Adrenal gland (tissue), 12 donors: ENCODE data around the gene TMEM63C. TPM values are rescaled to one million over a fixed set of nuclear protein-coding genes. Genes with fewer than 3 reads are reported as not detected.

Experiments used
- DNase-seq, 7 donors: peaks; one replicate each; pipeline ENCODE4 v3.0.0-alpha.2; 2019 to 2020
- H3K27ac ChIP-seq, 5 donors: fragments of 200-600 bp; sonication (generic) in 4 of 5; 1 replicate in 3 of 5; 2 replicates in 2 of 5; pipeline versions ENCODE4 v1.5.1 to v1.8.0; 2016 to 2020; ENCODE audit warnings: mild to moderate bottlenecking in 1 of 5
- H3K27me3 ChIP-seq: fragments of 200-600 bp; 2 replicates; pipeline ENCODE4 v1.8.0; 2021
- H3K36me3 ChIP-seq, 2 donors: fragments of 200-600 bp; replicated peaks in 1 of 2; 1 replicate in 1 of 2; 2 replicates in 1 of 2; pipeline versions ENCODE4 v1.5.1 to v1.8.0; 2018 to 2022
- H3K4me1 ChIP-seq, 2 donors: fragments of 200-600 bp; replicated peaks in 1 of 2; 1 replicate in 1 of 2; 2 replicates in 1 of 2; pipeline versions ENCODE4 v1.5.1 to v1.8.0; 2018 to 2021
- H3K4me3 ChIP-seq, 4 donors: fragments of 200-600 bp; sonication (generic) in 3 of 4; one replicate each; pipeline ENCODE4 v1.5.1; 2016 to 2018
- H3K9me3 ChIP-seq, 3 donors: fragments of 200-600 bp; sonication (generic) in 1 of 3; replicated peaks in 1 of 3; 1 replicate in 2 of 3; 2 replicates in 1 of 3; pipeline versions ENCODE4 v1.5.1 to v1.8.0; 2016 to 2021
- POLR2A ChIP-seq, 2 donors: fragments of 450-650 bp; IDR thresholded peaks; one replicate each; pipeline ENCODE4 v1.6.1; 2017; ENCODE audit warnings: antibody characterized with exemption in 2 of 2, mild to moderate bottlenecking in 2 of 2, moderate library complexity in 1 of 2
- WGBS, 4 donors: extraction: QIAGEN DNeasy Blood & Tissue Kit in 2 of 4; methylation state at CpG; one replicate each; pipeline versions ENCODE4 v1.1.5 to v1.1.7; 2013 to 2017; 5-methylcytosine and 5-hydroxymethylcytosine counted together
- intact Hi-C, 2 donors: fragments of 100-400 bp; cut with DNase I; formaldehyde crosslinking; loops; one replicate each; pipeline versions ENCODE4 v1.14.1 to v1.15.0; 2022 to 2023
- polyA plus RNA-seq, 3 donors: library from polyadenylated mRNA; stranded (reverse); fragments of 200-250 nt in 2 of 3; fragments of 350-450 nt in 1 of 3; fragmentation: Illumina TruSeq in 1 of 3; extraction: RNeasy Lipid Tissue Mini Kit (QIAGEN cat#74804) in 1 of 3; gene quantifications; one replicate each; pipeline ENCODE4 v1.2.3, GENCODE V29; 2013 to 2014
- total RNA-seq, 9 donors: library from RNA; depleted of rRNA in 4 of 9; stranded (reverse); fragments of >200 nt in 4 of 9; fragments of 120-200 nt in 1 of 9; fragmentation: NEBNext Ultra II Directional in 1 of 9; extraction: Animal tissue kit (Norgen Biotek cat#: 25700) in 1 of 9; gene quantifications; one replicate each; pipeline versions ENCODE4 v1.1.0 to v1.2.4, GENCODE V29; 2013 to 2023
- TF ChIP-seq, protein P1 (sequence below), 6 experiments: fragments of 450-650 bp in 4 of 6; fragments of 200-600 bp in 2 of 6; sonication (generic) in 1 of 6; IDR thresholded peaks; 1 replicate in 5 of 6; 2 replicates in 1 of 6; pipeline versions ENCODE4 v1.5.1 to v1.8.0; 2016 to 2021; ENCODE audit warnings: antibody characterized with exemption in 6 of 6, mild to moderate bottlenecking in 2 of 6, moderate library complexity in 1 of 6
- donor health status: healthy with polysubstance abuse.
- donor health status: Bipolar disorder and iron deficiency.
- donor health status: DM: yes; HTN: yes; CAD: no.
- donor health status: DM: no; HTN: no; CAD: no.
- donor health status: DM: no; HTN: no; CAD: no.
- donor health status: DM: yes; HTN: yes; CAD: no.

The TMEM63C gene
- total and polyA plus RNA-seq, 12 donors, result 2.7 to 21.2 (median 8.3) TPM

DNA sequence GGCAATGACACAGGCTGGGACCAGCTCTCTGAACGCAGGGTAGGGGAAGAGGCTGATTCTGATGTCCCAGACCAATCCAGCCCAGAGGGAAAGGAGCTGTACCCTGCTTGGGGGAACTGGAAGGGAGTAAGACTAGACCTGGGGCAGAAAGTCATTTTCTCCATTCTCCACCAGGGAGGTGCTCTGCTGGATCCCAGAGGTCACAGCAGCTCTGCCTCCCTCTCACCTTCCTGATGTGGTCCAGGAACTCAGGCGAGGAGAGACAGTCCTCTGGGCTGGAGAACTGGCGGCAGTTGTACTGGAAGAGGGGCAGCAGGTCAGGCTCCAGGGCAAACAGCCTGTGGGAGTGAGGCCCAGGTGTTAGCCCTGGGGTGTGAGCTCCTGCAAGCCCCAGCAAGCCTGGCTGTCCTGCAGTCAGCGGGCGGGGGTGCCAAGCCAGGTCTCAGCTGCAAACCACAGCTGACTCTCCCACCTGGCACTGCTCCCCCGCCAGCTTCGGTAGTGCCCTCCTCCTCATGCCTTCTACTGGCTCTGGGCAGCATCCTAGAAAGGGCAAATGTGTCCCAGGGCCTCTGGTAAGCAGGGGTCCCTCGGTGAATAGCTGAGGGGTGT, 87.5 kb downstream of the TMEM63C start:
- no peak overlapping the region for H3K4me3 ChIP-seq
- TF ChIP-seq POLR2A (IDR thresholded peaks at IDR 0.05), result no peak
- TF ChIP-seq, protein P1, sequence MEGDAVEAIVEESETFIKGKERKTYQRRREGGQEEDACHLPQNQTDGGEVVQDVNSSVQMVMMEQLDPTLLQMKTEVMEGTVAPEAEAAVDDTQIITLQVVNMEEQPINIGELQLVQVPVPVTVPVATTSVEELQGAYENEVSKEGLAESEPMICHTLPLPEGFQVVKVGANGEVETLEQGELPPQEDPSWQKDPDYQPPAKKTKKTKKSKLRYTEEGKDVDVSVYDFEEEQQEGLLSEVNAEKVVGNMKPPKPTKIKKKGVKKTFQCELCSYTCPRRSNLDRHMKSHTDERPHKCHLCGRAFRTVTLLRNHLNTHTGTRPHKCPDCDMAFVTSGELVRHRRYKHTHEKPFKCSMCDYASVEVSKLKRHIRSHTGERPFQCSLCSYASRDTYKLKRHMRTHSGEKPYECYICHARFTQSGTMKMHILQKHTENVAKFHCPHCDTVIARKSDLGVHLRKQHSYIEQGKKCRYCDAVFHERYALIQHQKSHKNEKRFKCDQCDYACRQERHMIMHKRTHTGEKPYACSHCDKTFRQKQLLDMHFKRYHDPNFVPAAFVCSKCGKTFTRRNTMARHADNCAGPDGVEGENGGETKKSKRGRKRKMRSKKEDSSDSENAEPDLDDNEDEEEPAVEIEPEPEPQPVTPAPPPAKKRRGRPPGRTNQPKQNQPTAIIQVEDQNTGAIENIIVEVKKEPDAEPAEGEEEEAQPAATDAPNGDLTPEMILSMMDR (IDR thresholded peaks at IDR 0.05), result no peak
- H3K9me3 ChIP-seq, result no peaks in the 10 kb centered on the region
- no peaks in the 10 kb centered on the region for H3K36me3 ChIP-seq
- DNase-seq, result no peak
- intact Hi-C loops, result no loop called here
- H3K27me3 ChIP-seq, result peaks cover 19% of the 10 kb centered on the region
- no peaks in the 10 kb centered on the region for H3K4me1 ChIP-seq
- H3K27ac ChIP-seq, result no peak overlapping the region
- WGBS, 4 donors, result 46 to 61% (median 51%) methylated on average over 4 to 8 of the region's 8 CpGs

DNA sequence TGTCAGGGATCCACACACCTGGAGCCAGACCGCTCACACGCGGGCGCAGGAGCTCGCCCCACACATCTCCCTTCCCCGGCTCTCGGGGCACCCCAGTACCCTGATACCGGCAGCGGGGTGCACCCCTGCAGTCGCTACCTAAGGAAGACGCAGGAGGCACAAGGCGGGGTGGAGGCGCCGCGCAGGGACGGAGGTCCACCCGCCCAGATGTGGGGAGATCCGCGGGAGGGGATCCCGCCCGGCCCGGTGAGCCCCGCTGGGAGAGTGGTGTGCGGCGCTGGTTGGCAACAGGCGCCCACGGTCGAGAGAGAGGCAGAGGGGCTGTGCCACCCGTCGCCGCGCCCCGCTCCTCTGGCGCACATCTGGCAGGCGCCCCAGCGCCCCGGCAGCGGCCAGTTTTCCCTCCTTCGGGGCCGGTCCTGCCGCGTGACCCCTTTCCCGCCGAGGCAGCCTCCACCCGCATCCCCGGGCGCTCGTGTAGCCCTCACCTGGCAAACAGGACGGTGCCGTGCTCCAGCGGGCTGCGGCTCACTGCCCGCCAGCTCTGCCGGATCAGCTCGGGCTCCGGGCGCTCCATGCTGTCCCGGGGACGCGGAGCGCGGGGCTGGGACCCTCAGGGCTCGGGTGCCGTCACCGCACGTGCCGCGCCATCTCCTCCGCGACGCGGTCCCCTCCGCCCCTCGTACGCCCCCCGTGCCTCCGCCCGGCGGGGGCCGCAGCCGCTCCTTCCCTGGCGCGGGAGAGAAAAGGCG, 88.9 kb downstream of the TMEM63C start:
- DNase-seq, result no peak
- intact Hi-C loops, result no loop called here
- TF ChIP-seq, protein P1 (IDR thresholded peaks at IDR 0.05), result no peak
- no peak for TF ChIP-seq POLR2A (IDR thresholded peaks at IDR 0.05)
- H3K4me3 ChIP-seq, result no peak overlapping the region
- no peaks in the 10 kb centered on the region for H3K36me3 ChIP-seq
- no peak overlapping the region for H3K27ac ChIP-seq
- WGBS, 4 donors, result 0 to 5% (median 2%) methylated on average over 1 to 84 of the region's 84 CpGs
- H3K9me3 ChIP-seq, result no peaks in the 10 kb centered on the region
- peaks cover 19% of the 10 kb centered on the region for H3K27me3 ChIP-seq
- no peaks in the 10 kb centered on the region for H3K4me1 ChIP-seq

DNA sequence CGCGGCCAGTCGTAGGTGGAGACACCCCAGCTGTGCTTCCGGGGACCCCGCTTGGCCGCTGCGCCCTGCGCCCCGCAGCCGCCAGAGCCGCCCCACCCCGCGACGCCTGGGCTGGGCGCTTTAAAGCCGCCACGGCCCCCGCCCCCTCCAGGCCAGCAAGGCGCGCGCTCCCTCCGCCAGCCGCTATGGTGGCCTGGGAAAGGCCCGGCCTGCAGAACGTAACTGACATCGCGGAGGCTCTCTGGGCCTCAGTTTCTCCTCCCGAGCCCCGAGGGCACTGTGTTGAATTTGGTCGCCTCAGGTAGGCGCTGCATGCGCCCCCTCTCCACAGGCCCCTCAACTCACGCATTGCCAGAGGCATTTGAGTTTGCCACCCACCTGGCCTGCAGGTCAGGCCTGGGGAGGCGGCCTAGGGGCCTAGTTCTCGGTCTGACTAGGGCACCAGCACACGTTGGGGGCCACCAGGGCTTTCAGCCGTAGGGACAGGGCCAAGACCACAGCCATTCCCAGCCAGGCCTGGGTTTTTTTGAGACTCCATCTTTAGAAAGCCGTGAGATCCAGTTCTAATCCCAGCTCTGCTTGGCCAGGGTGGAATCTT, 89.6 kb downstream of the TMEM63C start, which contains the start of gene NGB:
NGB (minus strand) TSS at position 94 of the 598 bp plus-strand sequence. CDS start 269 bp downstream, outside the sequence.
- Histone ChIP-seq H3K4me3 (no peak within 1 kb of the TSS), H3K36me3 (no peaks in the 10 kb centered on the region), H3K4me1 (no peaks in the 10 kb centered on the region), H3K27me3 (peaks cover 19% of the 10 kb centered on the region), H3K27ac (no peak within 1 kb of the TSS), H3K9me3 (no peaks in the 10 kb centered on the region)
- intact Hi-C loops, result no loop called here
- DNase-seq, result no peak
- TF ChIP-seq, protein P1 (IDR thresholded peaks at IDR 0.05), result no peak
- TF ChIP-seq POLR2A (IDR thresholded peaks at IDR 0.05), result no peak
- WGBS, 4 donors, result 16 to 79% (median 26%) methylated on average over 7 to 38 of the region's 38 CpGs

DNA sequence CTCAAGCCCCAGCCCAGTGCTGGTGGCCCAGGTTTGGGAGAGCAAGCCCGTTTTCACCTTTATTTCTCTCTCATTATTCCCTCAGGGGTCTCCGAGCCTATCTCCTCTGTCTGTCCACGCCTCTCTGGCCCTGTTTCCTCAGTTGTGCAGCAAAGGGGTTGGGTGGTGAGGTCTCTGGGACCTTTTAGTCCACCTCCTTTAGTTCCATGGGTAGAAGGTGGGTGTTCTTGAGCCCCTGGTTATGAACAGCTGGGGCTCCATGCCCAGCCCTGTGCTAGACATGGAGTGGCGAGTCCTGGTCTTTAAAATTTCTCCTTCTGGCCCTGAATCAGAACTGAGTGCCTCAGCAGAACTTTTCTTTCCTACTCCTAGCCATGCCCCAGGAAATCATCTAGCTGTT, 90.7 kb downstream of the TMEM63C start:
- 84 to 91% (median 87%) methylated on average over 4 of the region's 4 CpGs for WGBS, 4 donors
- H3K27me3 ChIP-seq, result peaks cover 19% of the 10 kb centered on the region
- TF ChIP-seq, protein P1 (IDR thresholded peaks at IDR 0.05), result no peak
- no peak for TF ChIP-seq POLR2A (IDR thresholded peaks at IDR 0.05)
- H3K9me3 ChIP-seq, result no peaks in the 10 kb centered on the region
- H3K4me1 ChIP-seq, result no peaks in the 10 kb centered on the region
- no peak overlapping the region for H3K4me3 ChIP-seq
- intact Hi-C loops, result no loop called here
- no peak for DNase-seq
- H3K27ac ChIP-seq, result no peak overlapping the region
- peaks cover 0 to 6% of the 10 kb centered on the region in 2 donors for H3K36me3 ChIP-seq
